Measurements from ENCODE around the gene RPS6KA2.

- TF ChIP-seq EP300 (IDR thresholded peaks at IDR 0.05) (no peak), POLR2A (IDR thresholded peaks at IDR 0.05) (no peak)
These were observed 68.7 kb downstream of the RPS6KA2 start for GRCh38 chr6:166558156-166559005.

Measured in gastroesophageal sphincter (tissue), 2 donors.